ENCODE results near the gene PLXNA4.

PLXNA4 gene

GRCh38 chr7:132564849-132565248 is 11.4 kb downstream of the PLXNA4 start:
- DNase-seq = no peak

GRCh38 chr7:132564090-132564489 is 12.2 kb downstream of the PLXNA4 start:
- no peak for DNase-seq

GRCh38 chr7:132562690-132563089 is 13.6 kb downstream of the PLXNA4 start:
- no peak for DNase-seq

- DNase-seq = no peak
Observed at GRCh38 chr7:132561763-132562162, 14.5 kb downstream of the PLXNA4 start.

GRCh38 chr7:132560825-132561529 is 15.3 kb downstream of the PLXNA4 start:
- no peak for DNase-seq

- no peak for DNase-seq
Observed at GRCh38 chr7:132560105-132560504, 16.2 kb downstream of the PLXNA4 start.

GRCh38 chr7:132558815-132559214 is 17.5 kb downstream of the PLXNA4 start:
- DNase-seq = no peak

GRCh38 chr7:132557489-132558044 is 18.7 kb downstream of the PLXNA4 start:
- no peak for DNase-seq

GRCh38 chr7:132554446-132554845 is 21.8 kb downstream of the PLXNA4 start:
- no peak for DNase-seq

- no peak for DNase-seq
Observed at GRCh38 chr7:132553031-132553430, 23.2 kb downstream of the PLXNA4 start.

GRCh38 chr7:132551886-132552285 is 24.4 kb downstream of the PLXNA4 start:
- DNase-seq = no peak

GRCh38 chr7:132551439-132551838 is 24.8 kb downstream of the PLXNA4 start:
- no peak for DNase-seq

GRCh38 chr7:132548489-132549078 is 27.7 kb downstream of the PLXNA4 start:
- DNase-seq = no peak

GRCh38 chr7:132547821-132548220 is 28.4 kb downstream of the PLXNA4 start:
- DNase-seq = no peak

- no peak for DNase-seq
Observed at GRCh38 chr7:132546366-132547127, 29.7 kb downstream of the PLXNA4 start.

GRCh38 chr7:132545756-132546155 is 30.5 kb downstream of the PLXNA4 start:
- DNase-seq = no peak

- DNase-seq = no peak
Observed at GRCh38 chr7:132544999-132545398, 31.3 kb downstream of the PLXNA4 start.

- no peak for DNase-seq
Observed at GRCh38 chr7:132544025-132544424, 32.2 kb downstream of the PLXNA4 start.

GRCh38 chr7:132542895-132543294 is 33.4 kb downstream of the PLXNA4 start:
- no peak for DNase-seq

- DNase-seq = no peak
Observed at GRCh38 chr7:132541656-132542055, 34.6 kb downstream of the PLXNA4 start.

GRCh38 chr7:132537456-132538145 is 38.7 kb downstream of the PLXNA4 start:
- no peak for DNase-seq

GRCh38 chr7:132536654-132537395 is 39.4 kb downstream of the PLXNA4 start:
- DNase-seq = no peak
